ENCODE results near the gene C3orf20. TPM values are rescaled to one million over a fixed set of nuclear protein-coding genes. Genes with fewer than 3 reads are reported as not detected.

The C3orf20 gene
- total RNA-seq, 1 experiment from 2014 or later: not detected

- TF ChIP-seq PRDM15 (CRISPR knock-in tag; IDR thresholded peaks at IDR 0.05) (no peak), ARID4B (CRISPR knock-in tag; IDR thresholded peaks at IDR 0.05; ENCODE audit: borderline replicate concordance) (no peak), ZNF423 (CRISPR knock-in tag; IDR thresholded peaks at IDR 0.05) (no peak), SP1 (CRISPR knock-in tag; conservative IDR thresholded peaks at IDR 0.05) (no peak), EMX1 (CRISPR knock-in tag; IDR thresholded peaks at IDR 0.05) (no peak), ZNF281 (CRISPR knock-in tag; IDR thresholded peaks at IDR 0.05) (no peak)
Measured at GRCh38 chr3:14689247-14689980, 14.5 kb downstream of the C3orf20 start (continued).

GRCh38 chr3:14691239-14691638 lies 16.3 kb downstream of the C3orf20 start:
- no peak for ATAC-seq

More at GRCh38 chr3:14691239-14691638, 16.3 kb downstream of the C3orf20 start:
- Mint-ChIP-seq H3K27me3 (ENCODE audit: low read depth) (peaks cover 11% of the 10 kb centered on the region), H3K36me3 (no peaks in the 10 kb centered on the region), H3K4me1 (no peaks in the 10 kb centered on the region), H3K27ac (no peak overlapping the region), H3K9me3 (peaks cover 6% of the 10 kb centered on the region; the same call in 1 of the 2 replicates), H3K4me3 (no peak overlapping the region)
- ChIA-PET POLR2A (no interaction called here), CTCF (no interaction called here)
- TF ChIP-seq ZBTB21 (CRISPR knock-in tag; IDR thresholded peaks at IDR 0.05; ENCODE audit: borderline replicate concordance) (no peak), USF2 (CRISPR knock-in tag; IDR thresholded peaks at IDR 0.05) (no peak), ATF1 (CRISPR knock-in tag; IDR thresholded peaks at IDR 0.05) (no peak), USF1 (CRISPR knock-in tag; IDR thresholded peaks at IDR 0.05) (no peak), NFATC4 (CRISPR knock-in tag; IDR thresholded peaks at IDR 0.05) (no peak), CDX4 (CRISPR knock-in tag; IDR thresholded peaks at IDR 0.05; ENCODE audit: borderline replicate concordance) (no peak), TCF7 (CRISPR knock-in tag; IDR thresholded peaks at IDR 0.05; ENCODE audit: low read depth) (no peak), ZNF396 (CRISPR knock-in tag; IDR thresholded peaks at IDR 0.05; ENCODE audit: borderline replicate concordance) (no peak), PRRX2 (CRISPR knock-in tag; IDR thresholded peaks at IDR 0.05) (no peak), GRHL2 (CRISPR knock-in tag; IDR thresholded peaks at IDR 0.05; ENCODE audit: insufficient replicate concordance, severe bottlenecking) (no peak), ZNF138 (CRISPR knock-in tag; conservative IDR thresholded peaks at IDR 0.05) (no peak), SMAD3 (CRISPR knock-in tag; IDR thresholded peaks at IDR 0.05; ENCODE audit: borderline replicate concordance) (no peak), ZNF121 (CRISPR knock-in tag; IDR thresholded peaks at IDR 0.05) (no peak), ETV6 (CRISPR knock-in tag; IDR thresholded peaks at IDR 0.05) (no peak)
- DNase-seq (ENCODE audit: low spot score): no peak

Data from WTC11 (cell line).